ENCODE data around the gene SLC6A2.

DNA sequence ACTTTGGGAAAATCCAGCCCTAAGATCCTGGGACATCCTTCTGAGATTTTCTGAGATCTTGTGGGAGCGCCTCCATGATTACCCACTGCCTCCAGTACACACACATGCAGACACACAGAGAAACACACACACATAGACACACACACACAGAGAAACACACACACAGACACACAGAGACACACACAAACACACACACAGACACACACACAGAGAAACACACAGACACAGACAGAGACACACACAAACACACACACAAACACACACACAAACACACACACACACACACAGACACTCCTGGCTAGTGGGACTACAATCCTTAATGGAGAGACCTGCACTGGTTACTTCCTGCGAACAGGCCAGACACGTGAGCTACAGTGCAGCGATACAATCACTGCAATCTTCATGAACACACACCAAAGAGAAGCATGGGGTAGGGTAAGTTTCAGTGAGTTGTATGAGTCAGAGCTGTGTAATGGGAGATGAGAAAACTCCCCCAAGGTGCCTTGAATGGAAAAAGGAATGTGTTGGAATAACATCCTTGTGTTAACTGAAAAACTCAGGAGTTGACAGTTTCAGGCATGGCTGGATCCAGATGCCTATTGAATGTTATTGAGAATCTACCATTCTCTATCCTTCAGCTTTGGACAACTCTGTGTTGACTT is 79.5 kb downstream of the SLC6A2 start:
- TF ChIP-seq ZFP30 (CRISPR knock-in tag; IDR thresholded peaks at IDR 0.05) (no peak), ESRRG (CRISPR knock-in tag; IDR thresholded peaks at IDR 0.05) (no peak), ZFP3 (CRISPR knock-in tag; IDR thresholded peaks at IDR 0.05) (no peak), RARB (CRISPR knock-in tag; IDR thresholded peaks at IDR 0.05) (no peak), TSHZ2 (CRISPR knock-in tag; IDR thresholded peaks at IDR 0.05) (no peak), BACH2 (CRISPR knock-in tag; IDR thresholded peaks at IDR 0.05; ENCODE audit: borderline replicate concordance) (no peak), ZNF8 (CRISPR knock-in tag; IDR thresholded peaks at IDR 0.05) (no peak)
- TF ChIP-seq, protein P1, sequence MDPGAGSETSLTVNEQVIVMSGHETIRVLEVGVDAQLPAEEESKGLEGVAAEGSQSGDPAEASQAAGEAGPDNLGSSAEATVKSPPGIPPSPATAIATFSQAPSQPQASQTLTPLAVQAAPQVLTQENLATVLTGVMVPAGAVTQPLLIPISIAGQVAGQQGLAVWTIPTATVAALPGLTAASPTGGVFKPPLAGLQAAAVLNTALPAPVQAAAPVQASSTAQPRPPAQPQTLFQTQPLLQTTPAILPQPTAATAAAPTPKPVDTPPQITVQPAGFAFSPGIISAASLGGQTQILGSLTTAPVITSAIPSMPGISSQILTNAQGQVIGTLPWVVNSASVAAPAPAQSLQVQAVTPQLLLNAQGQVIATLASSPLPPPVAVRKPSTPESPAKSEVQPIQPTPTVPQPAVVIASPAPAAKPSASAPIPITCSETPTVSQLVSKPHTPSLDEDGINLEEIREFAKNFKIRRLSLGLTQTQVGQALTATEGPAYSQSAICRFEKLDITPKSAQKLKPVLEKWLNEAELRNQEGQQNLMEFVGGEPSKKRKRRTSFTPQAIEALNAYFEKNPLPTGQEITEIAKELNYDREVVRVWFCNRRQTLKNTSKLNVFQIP (CRISPR knock-in tag; IDR thresholded peaks at IDR 0.05; ENCODE audit: borderline replicate concordance, low read depth): no peak
- TF ChIP-seq, protein P2, sequence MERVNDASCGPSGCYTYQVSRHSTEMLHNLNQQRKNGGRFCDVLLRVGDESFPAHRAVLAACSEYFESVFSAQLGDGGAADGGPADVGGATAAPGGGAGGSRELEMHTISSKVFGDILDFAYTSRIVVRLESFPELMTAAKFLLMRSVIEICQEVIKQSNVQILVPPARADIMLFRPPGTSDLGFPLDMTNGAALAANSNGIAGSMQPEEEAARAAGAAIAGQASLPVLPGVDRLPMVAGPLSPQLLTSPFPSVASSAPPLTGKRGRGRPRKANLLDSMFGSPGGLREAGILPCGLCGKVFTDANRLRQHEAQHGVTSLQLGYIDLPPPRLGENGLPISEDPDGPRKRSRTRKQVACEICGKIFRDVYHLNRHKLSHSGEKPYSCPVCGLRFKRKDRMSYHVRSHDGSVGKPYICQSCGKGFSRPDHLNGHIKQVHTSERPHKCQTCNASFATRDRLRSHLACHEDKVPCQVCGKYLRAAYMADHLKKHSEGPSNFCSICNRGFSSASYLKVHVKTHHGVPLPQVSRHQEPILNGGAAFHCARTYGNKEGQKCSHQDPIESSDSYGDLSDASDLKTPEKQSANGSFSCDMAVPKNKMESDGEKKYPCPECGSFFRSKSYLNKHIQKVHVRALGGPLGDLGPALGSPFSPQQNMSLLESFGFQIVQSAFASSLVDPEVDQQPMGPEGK (CRISPR knock-in tag; IDR thresholded peaks at IDR 0.05; ENCODE audit: borderline replicate concordance): no peak
- TF ChIP-seq, protein P3, sequence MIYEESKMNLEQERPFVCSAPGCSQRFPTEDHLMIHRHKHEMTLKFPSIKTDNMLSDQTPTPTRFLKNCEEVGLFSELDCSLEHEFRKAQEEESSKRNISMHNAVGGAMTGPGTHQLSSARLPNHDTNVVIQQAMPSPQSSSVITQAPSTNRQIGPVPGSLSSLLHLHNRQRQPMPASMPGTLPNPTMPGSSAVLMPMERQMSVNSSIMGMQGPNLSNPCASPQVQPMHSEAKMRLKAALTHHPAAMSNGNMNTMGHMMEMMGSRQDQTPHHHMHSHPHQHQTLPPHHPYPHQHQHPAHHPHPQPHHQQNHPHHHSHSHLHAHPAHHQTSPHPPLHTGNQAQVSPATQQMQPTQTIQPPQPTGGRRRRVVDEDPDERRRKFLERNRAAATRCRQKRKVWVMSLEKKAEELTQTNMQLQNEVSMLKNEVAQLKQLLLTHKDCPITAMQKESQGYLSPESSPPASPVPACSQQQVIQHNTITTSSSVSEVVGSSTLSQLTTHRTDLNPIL (CRISPR knock-in tag; IDR thresholded peaks at IDR 0.05; ENCODE audit: low read depth): no peak

All from SK-N-SH treated with all-trans-retinoic acid at 6 μM for 48 hours (cell line).